ENCODE measurements around the gene ATP5MG.
A peak's percentile ranks its signal among the peaks of the same experiment; 100 is the strongest.
"Not testable (repeated sequence)": the region's sequence is repeated elsewhere in the genome, so short reads cannot be mapped to it uniquely, and the experiment has no call there.

Gene ATP5MG

GRCh38 chr11:118410055-118410745 lies 8.8 kb downstream of the ATP5MG start:
- no peak for DNase-seq (ENCODE audit: low spot score)

GRCh38 chr11:118411530-118411929 lies 10.1 kb downstream of the ATP5MG start:
- no peak for DNase-seq (ENCODE audit: low spot score)

- DNase-seq (ENCODE audit: low spot score), result no peak
These were observed 11.5 kb downstream of the ATP5MG start for GRCh38 chr11:118412921-118413320.

- DNase-seq (ENCODE audit: low spot score), result no peak
These were observed 13.8 kb downstream of the ATP5MG start for GRCh38 chr11:118415062-118415738.

- no peak for DNase-seq (ENCODE audit: low spot score)
These were observed 14.3 kb downstream of the ATP5MG start for GRCh38 chr11:118415739-118416068.

GRCh38 chr11:118416900-118417299 lies 15.5 kb downstream of the ATP5MG start:
- not testable (repeated sequence) for DNase-seq (ENCODE audit: low spot score)

- DNase-seq (ENCODE audit: low spot score), result no peak
These were observed 16.4 kb downstream of the ATP5MG start for GRCh38 chr11:118417801-118418200.

- DNase-seq (ENCODE audit: low spot score), result no peak
These were observed 17.4 kb downstream of the ATP5MG start for GRCh38 chr11:118418766-118419165.

- DNase-seq (ENCODE audit: low spot score), result no peak
These were observed 26.3 kb downstream of the ATP5MG start for GRCh38 chr11:118427707-118428106.

GRCh38 chr11:118430956-118431355 lies 29.6 kb downstream of the ATP5MG start:
- DNase-seq (ENCODE audit: low spot score), result peak; percentile 25

- peak; percentile 23 for DNase-seq (ENCODE audit: low spot score)
These were observed 32.7 kb downstream of the ATP5MG start for GRCh38 chr11:118434123-118434552.

GRCh38 chr11:118434553-118435289 lies 33.3 kb downstream of the ATP5MG start:
- DNase-seq (ENCODE audit: low spot score), result peak; percentile 57

- DNase-seq (ENCODE audit: low spot score), result peak; percentile 66
These were observed 34.0 kb downstream of the ATP5MG start for GRCh38 chr11:118435290-118435892.

GRCh38 chr11:118435893-118436624 lies 34.7 kb downstream of the ATP5MG start, which contains the start of gene KMT2A:
Gene KMT2A (plus strand): TSS chr11:118436492. CDS start chr11:118436513, 21 bp downstream.
- peak; percentile 85 for DNase-seq (ENCODE audit: low spot score)

GRCh38 chr11:118436639-118437207 lies 35.3 kb downstream of the ATP5MG start:
- no peak for DNase-seq (ENCODE audit: low spot score)

GRCh38 chr11:118437208-118438125 lies 36.1 kb downstream of the ATP5MG start:
- DNase-seq (ENCODE audit: low spot score), result peak; percentile 58

- DNase-seq (ENCODE audit: low spot score), result peak; percentile 10
These were observed 37.0 kb downstream of the ATP5MG start for GRCh38 chr11:118438314-118438931.

- DNase-seq (ENCODE audit: low spot score), result no peak
These were observed 38.2 kb downstream of the ATP5MG start for GRCh38 chr11:118439646-118440045.

- DNase-seq (ENCODE audit: low spot score), result no peak
These were observed 40.4 kb downstream of the ATP5MG start for GRCh38 chr11:118441770-118442275.

GRCh38 chr11:118442301-118442700 lies 40.9 kb downstream of the ATP5MG start:
- DNase-seq (ENCODE audit: low spot score), result no peak
